ENCODE results near the gene E4F1.

The E4F1 gene

GRCh38 chr16:2276368-2277195 lies 53.2 kb downstream of the E4F1 start:
- Histone ChIP-seq H3K27ac (ENCODE audit: low read length) (no peak overlapping the region), H3K4me3 (ENCODE audit: low read length in 2 of 2) (no peak overlapping the region), H3K4me1 (ENCODE audit: control insufficient read depth, insufficient read depth, low read length) (no peaks in the 10 kb centered on the region), H3K9me3 (ENCODE audit: control insufficient read depth in 2 of 2, low read length in 2 of 2) (no peaks in the 10 kb centered on the region), H3K27me3 (ENCODE audit: control insufficient read depth in 1 of 2, insufficient read depth in 2 of 2, low read length in 2 of 2) (no peaks in the 10 kb centered on the region), H3K9ac (ENCODE audit: low read length in 2 of 2) (no peak overlapping the region), H3K36me3 (ENCODE audit: control insufficient read depth in 2 of 2, insufficient read depth in 2 of 2, low read length in 2 of 2) (peaks cover 4 to 15% of the 10 kb centered on the region in 2 donors)

- H3K36me3 ChIP-seq (ENCODE audit: control insufficient read depth in 2 of 2, insufficient read depth in 2 of 2, low read length in 2 of 2) = peaks cover 4 to 15% of the 10 kb centered on the region in 2 donors
- no peak overlapping the region for H3K9ac ChIP-seq (ENCODE audit: low read length in 2 of 2)
- H3K4me1 ChIP-seq (ENCODE audit: control insufficient read depth, insufficient read depth, low read length) = no peaks in the 10 kb centered on the region
- no peak overlapping the region for H3K27ac ChIP-seq (ENCODE audit: low read length)
- H3K9me3 ChIP-seq (ENCODE audit: control insufficient read depth in 2 of 2, low read length in 2 of 2) = no peaks in the 10 kb centered on the region
- no peaks in the 10 kb centered on the region for H3K27me3 ChIP-seq (ENCODE audit: control insufficient read depth in 1 of 2, insufficient read depth in 2 of 2, low read length in 2 of 2)
- H3K4me3 ChIP-seq (ENCODE audit: low read length in 2 of 2) = no peak overlapping the region
These were observed 54.3 kb downstream of the E4F1 start for GRCh38 chr16:2277466-2278271.

GRCh38 chr16:2278272-2278608 lies 54.8 kb downstream of the E4F1 start:
- no peak overlapping the region for H3K9ac ChIP-seq (ENCODE audit: low read length in 2 of 2)
- H3K27ac ChIP-seq (ENCODE audit: low read length) = no peak overlapping the region
- H3K9me3 ChIP-seq (ENCODE audit: control insufficient read depth in 2 of 2, low read length in 2 of 2) = no peaks in the 10 kb centered on the region
- no peak overlapping the region for H3K4me3 ChIP-seq (ENCODE audit: low read length in 2 of 2)
- H3K36me3 ChIP-seq (ENCODE audit: control insufficient read depth in 2 of 2, insufficient read depth in 2 of 2, low read length in 2 of 2) = peaks cover 4 to 15% of the 10 kb centered on the region in 2 donors
- no peaks in the 10 kb centered on the region for H3K27me3 ChIP-seq (ENCODE audit: control insufficient read depth in 1 of 2, insufficient read depth in 2 of 2, low read length in 2 of 2)
- no peaks in the 10 kb centered on the region for H3K4me1 ChIP-seq (ENCODE audit: control insufficient read depth, insufficient read depth, low read length)

GRCh38 chr16:2278956-2279800 lies 55.8 kb downstream of the E4F1 start:
- H3K4me3 ChIP-seq (ENCODE audit: low read length in 2 of 2) = no peak overlapping the region
- no peaks in the 10 kb centered on the region for H3K4me1 ChIP-seq (ENCODE audit: control insufficient read depth, insufficient read depth, low read length)
- H3K27me3 ChIP-seq (ENCODE audit: control insufficient read depth in 1 of 2, insufficient read depth in 2 of 2, low read length in 2 of 2) = no peaks in the 10 kb centered on the region
- no peak overlapping the region for H3K9ac ChIP-seq (ENCODE audit: low read length in 2 of 2)
- H3K9me3 ChIP-seq (ENCODE audit: control insufficient read depth in 2 of 2, low read length in 2 of 2) = no peaks in the 10 kb centered on the region
- H3K36me3 ChIP-seq (ENCODE audit: control insufficient read depth in 2 of 2, insufficient read depth in 2 of 2, low read length in 2 of 2) = peaks cover 10 to 15% of the 10 kb centered on the region in 2 donors
- H3K27ac ChIP-seq (ENCODE audit: low read length) = no peak overlapping the region

GRCh38 chr16:2280461-2280860 lies 57.1 kb downstream of the E4F1 start:
- Histone ChIP-seq H3K27ac (ENCODE audit: low read length) (no peak overlapping the region), H3K4me3 (ENCODE audit: low read length in 2 of 2) (no peak overlapping the region), H3K36me3 (ENCODE audit: control insufficient read depth in 2 of 2, insufficient read depth in 2 of 2, low read length in 2 of 2) (peaks cover 17% of the 10 kb centered on the region in 2 donors), H3K9ac (ENCODE audit: low read length in 2 of 2) (no peak overlapping the region), H3K9me3 (ENCODE audit: control insufficient read depth in 2 of 2, low read length in 2 of 2) (no peaks in the 10 kb centered on the region), H3K27me3 (ENCODE audit: control insufficient read depth in 1 of 2, insufficient read depth in 2 of 2, low read length in 2 of 2) (no peaks in the 10 kb centered on the region), H3K4me1 (ENCODE audit: control insufficient read depth, insufficient read depth, low read length) (no peaks in the 10 kb centered on the region)

GRCh38 chr16:2280981-2281542 lies 57.7 kb downstream of the E4F1 start:
- no peaks in the 10 kb centered on the region for H3K4me1 ChIP-seq (ENCODE audit: control insufficient read depth, insufficient read depth, low read length)
- peaks cover 13 to 17% of the 10 kb centered on the region in 2 donors for H3K36me3 ChIP-seq (ENCODE audit: control insufficient read depth in 2 of 2, insufficient read depth in 2 of 2, low read length in 2 of 2)
- H3K9ac ChIP-seq (ENCODE audit: low read length in 2 of 2) = no peak overlapping the region
- H3K27me3 ChIP-seq (ENCODE audit: control insufficient read depth in 1 of 2, insufficient read depth in 2 of 2, low read length in 2 of 2) = no peaks in the 10 kb centered on the region
- H3K9me3 ChIP-seq (ENCODE audit: control insufficient read depth in 2 of 2, low read length in 2 of 2) = no peaks in the 10 kb centered on the region
- H3K27ac ChIP-seq (ENCODE audit: low read length) = no peak overlapping the region
- no peak overlapping the region for H3K4me3 ChIP-seq (ENCODE audit: low read length in 2 of 2)

GRCh38 chr16:2282262-2282661 lies 58.9 kb downstream of the E4F1 start:
- Histone ChIP-seq H3K4me1 (ENCODE audit: control insufficient read depth, insufficient read depth, low read length) (no peaks in the 10 kb centered on the region), H3K27me3 (ENCODE audit: control insufficient read depth in 1 of 2, insufficient read depth in 2 of 2, low read length in 2 of 2) (no peaks in the 10 kb centered on the region), H3K4me3 (ENCODE audit: low read length in 2 of 2) (no peak overlapping the region), H3K27ac (ENCODE audit: low read length) (no peak overlapping the region), H3K9me3 (ENCODE audit: control insufficient read depth in 2 of 2, low read length in 2 of 2) (no peaks in the 10 kb centered on the region), H3K9ac (ENCODE audit: low read length in 2 of 2) (no peak overlapping the region), H3K36me3 (ENCODE audit: control insufficient read depth in 2 of 2, insufficient read depth in 2 of 2, low read length in 2 of 2) (peaks cover 13 to 24% of the 10 kb centered on the region in 2 donors)

- Histone ChIP-seq H3K27me3 (ENCODE audit: control insufficient read depth in 1 of 2, insufficient read depth in 2 of 2, low read length in 2 of 2) (no peaks in the 10 kb centered on the region), H3K27ac (ENCODE audit: low read length) (no peak overlapping the region), H3K9me3 (ENCODE audit: control insufficient read depth in 2 of 2, low read length in 2 of 2) (no peaks in the 10 kb centered on the region), H3K4me1 (ENCODE audit: control insufficient read depth, insufficient read depth, low read length) (no peaks in the 10 kb centered on the region), H3K36me3 (ENCODE audit: control insufficient read depth in 2 of 2, insufficient read depth in 2 of 2, low read length in 2 of 2) (peaks cover 13 to 25% of the 10 kb centered on the region in 2 donors), H3K9ac (ENCODE audit: low read length in 2 of 2) (no peak overlapping the region), H3K4me3 (ENCODE audit: low read length in 2 of 2) (no peak overlapping the region)
These were observed 59.6 kb downstream of the E4F1 start for GRCh38 chr16:2282866-2283555.

GRCh38 chr16:2284001-2284770 lies 60.8 kb downstream of the E4F1 start:
- H3K4me1 ChIP-seq (ENCODE audit: control insufficient read depth, insufficient read depth, low read length) = no peaks in the 10 kb centered on the region
- no peak overlapping the region for H3K4me3 ChIP-seq (ENCODE audit: low read length in 2 of 2)
- H3K27me3 ChIP-seq (ENCODE audit: control insufficient read depth in 1 of 2, insufficient read depth in 2 of 2, low read length in 2 of 2) = no peaks in the 10 kb centered on the region
- H3K9ac ChIP-seq (ENCODE audit: low read length in 2 of 2) = no peak overlapping the region
- peaks cover 13 to 23% of the 10 kb centered on the region in 2 donors for H3K36me3 ChIP-seq (ENCODE audit: control insufficient read depth in 2 of 2, insufficient read depth in 2 of 2, low read length in 2 of 2)
- no peaks in the 10 kb centered on the region for H3K9me3 ChIP-seq (ENCODE audit: control insufficient read depth in 2 of 2, low read length in 2 of 2)
- H3K27ac ChIP-seq (ENCODE audit: low read length) = no peak overlapping the region

Measured in stomach smooth muscle (tissue), 2 donors.